Fibroblast of villous mesenchyme (primary cell): ENCODE measurements around the gene C18orf63. TPM values are rescaled to one million over a fixed set of nuclear protein-coding genes. Genes with fewer than 3 reads are reported as not detected.

ENCODE experiments used
- DNase-seq: peaks from one replicate; pipeline ENCODE4 v3.0.0-alpha.2; 2010; ENCODE audit warnings: low read depth
- H3K4me3 ChIP-seq: 2 replicates; pipeline ENCODE4 v1.5.1; 2011; ENCODE audit warnings: low read depth, mild to moderate bottlenecking, low read length
- total RNA-seq: library from RNA; depleted of rRNA; stranded (reverse); fragments of >200 nt; gene quantifications from 2 replicates; pipeline ENCODE4 v1.2.3, GENCODE V29; 2012
- TF ChIP-seq, protein P1 (sequence below): IDR thresholded peaks from 2 replicates; pipeline ENCODE4 v1.5.1; 2012; ENCODE audit warnings: low read depth, mild to moderate bottlenecking, low read length; ENCODE audit not compliant: insufficient read depth

Gene C18orf63
- total RNA-seq, 1 donor: not detected

GRCh38 chr18:74299746-74300145, 15.9 kb upstream of the C18orf63 start:
- TF ChIP-seq, protein P1, sequence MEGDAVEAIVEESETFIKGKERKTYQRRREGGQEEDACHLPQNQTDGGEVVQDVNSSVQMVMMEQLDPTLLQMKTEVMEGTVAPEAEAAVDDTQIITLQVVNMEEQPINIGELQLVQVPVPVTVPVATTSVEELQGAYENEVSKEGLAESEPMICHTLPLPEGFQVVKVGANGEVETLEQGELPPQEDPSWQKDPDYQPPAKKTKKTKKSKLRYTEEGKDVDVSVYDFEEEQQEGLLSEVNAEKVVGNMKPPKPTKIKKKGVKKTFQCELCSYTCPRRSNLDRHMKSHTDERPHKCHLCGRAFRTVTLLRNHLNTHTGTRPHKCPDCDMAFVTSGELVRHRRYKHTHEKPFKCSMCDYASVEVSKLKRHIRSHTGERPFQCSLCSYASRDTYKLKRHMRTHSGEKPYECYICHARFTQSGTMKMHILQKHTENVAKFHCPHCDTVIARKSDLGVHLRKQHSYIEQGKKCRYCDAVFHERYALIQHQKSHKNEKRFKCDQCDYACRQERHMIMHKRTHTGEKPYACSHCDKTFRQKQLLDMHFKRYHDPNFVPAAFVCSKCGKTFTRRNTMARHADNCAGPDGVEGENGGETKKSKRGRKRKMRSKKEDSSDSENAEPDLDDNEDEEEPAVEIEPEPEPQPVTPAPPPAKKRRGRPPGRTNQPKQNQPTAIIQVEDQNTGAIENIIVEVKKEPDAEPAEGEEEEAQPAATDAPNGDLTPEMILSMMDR: no peak
- DNase-seq: no peak
- no peak overlapping the region for H3K4me3 ChIP-seq

DNA sequence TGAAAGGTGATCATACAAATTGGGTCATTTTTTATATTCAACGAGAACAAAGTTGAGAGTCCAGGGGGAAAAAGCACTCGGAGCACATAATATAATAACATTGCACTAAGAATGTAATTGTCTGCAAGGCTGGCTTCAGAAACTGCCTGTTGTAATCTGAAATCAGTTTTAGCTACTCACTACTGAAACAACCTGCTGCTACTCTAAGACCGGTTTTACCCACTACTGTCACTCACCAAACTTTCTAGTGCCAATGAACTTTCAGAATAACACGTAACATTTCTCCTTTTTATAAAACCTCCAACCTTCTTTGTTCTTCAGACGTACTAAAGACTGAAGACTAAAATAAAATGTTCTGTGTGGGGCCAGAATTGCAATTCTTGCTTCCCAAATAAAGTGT, 12.3 kb upstream of the C18orf63 start:
- H3K4me3 ChIP-seq: no peak overlapping the region
- TF ChIP-seq, protein P1: no peak

DNA sequence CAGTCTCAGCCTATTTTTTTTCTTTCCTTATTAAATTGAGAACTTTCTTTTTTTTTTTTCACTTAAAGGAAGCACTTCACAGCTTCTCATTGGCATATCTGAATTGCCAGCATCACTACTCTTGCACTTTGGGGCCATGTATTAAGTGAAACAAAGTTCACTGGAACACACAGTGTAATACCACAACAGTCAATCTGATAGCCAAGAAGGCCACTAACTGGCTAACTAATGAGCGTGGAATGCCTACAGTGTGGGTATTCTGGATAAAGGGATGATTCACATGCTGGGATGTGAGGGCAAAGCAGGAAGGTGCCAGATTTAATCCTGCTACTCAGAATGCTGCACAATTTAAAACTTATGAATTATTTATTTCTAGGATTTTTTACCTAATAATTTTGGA, 11.7 kb upstream of the C18orf63 start:
- TF ChIP-seq, protein P1: no peak
- no peak for DNase-seq
- H3K4me3 ChIP-seq: no peak overlapping the region

More for the DNA sequence above, 12.3 kb upstream of the C18orf63 start:
- DNase-seq: no peak

GRCh38 chr18:74310411-74310810, 5.2 kb upstream of the C18orf63 start:
- peak; percentile 68 for DNase-seq
- H3K4me3 ChIP-seq: no peak overlapping the region
- TF ChIP-seq, protein P1: peak; percentile 75

DNA sequence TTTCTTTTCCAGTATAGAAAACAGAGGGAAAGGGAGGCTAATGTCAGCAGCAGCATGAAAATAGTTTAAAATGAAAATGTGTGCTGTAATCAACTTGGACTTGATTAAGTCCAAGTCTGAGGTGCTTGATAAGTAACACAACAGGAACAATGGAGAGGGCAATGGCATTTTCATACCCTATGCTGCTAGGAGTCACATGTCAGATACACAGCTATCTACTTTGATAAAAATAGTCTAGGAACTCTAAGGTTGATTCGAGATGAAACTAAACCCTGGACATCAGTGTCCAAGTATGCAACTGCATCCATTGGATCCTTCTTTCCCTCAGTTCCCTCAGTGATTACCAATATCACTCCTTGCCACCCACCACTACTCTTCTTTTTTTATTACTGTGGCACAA, 4.6 kb upstream of the C18orf63 start:
- no peak overlapping the region for H3K4me3 ChIP-seq
- TF ChIP-seq, protein P1: no peak
- no peak for DNase-seq

DNA sequence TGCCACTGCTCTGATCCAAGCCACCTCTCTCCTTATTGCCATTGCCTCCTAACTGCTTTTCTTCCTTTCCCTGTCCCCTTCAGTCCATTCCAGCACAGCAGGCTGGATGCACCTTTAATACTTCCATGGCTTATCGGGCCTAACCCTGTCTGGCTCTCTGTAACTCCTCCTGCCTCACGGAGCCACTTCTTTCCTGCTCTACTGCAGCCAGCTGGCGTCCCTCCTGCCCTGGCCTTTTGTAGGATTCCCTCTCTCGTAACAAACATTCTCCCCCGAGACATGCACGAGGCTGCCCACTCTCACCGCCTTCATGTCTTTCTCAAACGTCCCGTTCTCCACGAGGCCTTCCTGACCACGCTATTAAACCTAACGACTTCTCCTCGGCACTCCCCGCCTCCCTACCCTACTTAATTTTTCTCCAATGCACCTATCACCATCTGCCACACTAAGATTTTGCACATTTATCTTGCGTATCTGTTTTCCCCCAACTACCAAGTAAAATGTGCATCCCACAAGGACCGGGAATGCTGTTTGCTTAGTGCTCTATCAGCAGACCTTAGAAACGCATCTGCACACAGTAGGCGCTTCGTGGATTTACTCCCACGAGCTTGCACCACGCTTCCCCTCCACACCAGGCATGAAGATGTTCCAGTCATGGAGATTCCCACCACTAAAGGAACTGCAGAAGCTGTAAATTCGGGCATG, 728 bp upstream of the C18orf63 start:
- DNase-seq: no peak
- TF ChIP-seq, protein P1: no peak
- H3K4me3 ChIP-seq: no peak overlapping the region
